Urothelium cell line (cell line): Measurements from ENCODE around the gene VPS13D.

Experiments
- DNase-seq: peaks from one replicate; pipeline ENCODE4 v3.0.0; 2011; ENCODE audit warnings: low spot score, mixed read lengths
- FAIRE-seq: peaks from 2 replicates; lab custom pipeline; 2011; peaks lifted over from hg19 to GRCh38; lab: Jason Lieb, UNC

The VPS13D gene

DNA sequence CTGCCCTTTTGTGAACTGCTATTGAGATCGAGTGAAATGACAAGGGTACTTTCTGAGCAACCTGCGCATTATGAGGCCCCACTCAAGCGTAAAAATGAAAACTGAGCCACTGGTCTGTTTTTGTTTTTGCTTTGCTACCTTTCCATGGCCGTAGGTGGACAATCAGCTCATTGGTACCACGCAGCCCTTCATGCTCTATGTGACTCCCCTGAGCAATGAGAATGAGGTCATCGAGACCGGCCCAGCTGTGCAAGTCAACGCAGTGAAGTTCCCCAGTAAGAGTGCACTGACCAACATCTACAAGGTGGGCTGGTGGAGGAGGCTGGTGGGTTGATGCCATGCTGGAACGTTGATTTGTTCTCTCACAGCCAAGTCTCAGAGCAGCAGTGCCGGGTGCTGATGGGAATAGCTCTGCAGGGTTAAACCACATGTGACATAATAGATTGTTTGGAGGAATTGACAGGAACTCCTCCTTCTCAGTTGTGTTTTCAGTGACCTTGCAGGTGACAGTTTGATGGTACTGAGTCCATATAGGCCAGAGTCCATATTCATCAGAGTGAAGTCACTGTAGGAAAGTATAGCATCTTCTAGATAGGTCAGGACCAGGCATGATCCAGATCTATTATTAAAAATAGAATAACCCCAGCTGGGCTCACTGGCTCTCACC lies 170.3 kb downstream of the VPS13D start:
- FAIRE-seq (no peak), DNase-seq (no peak)

DNA sequence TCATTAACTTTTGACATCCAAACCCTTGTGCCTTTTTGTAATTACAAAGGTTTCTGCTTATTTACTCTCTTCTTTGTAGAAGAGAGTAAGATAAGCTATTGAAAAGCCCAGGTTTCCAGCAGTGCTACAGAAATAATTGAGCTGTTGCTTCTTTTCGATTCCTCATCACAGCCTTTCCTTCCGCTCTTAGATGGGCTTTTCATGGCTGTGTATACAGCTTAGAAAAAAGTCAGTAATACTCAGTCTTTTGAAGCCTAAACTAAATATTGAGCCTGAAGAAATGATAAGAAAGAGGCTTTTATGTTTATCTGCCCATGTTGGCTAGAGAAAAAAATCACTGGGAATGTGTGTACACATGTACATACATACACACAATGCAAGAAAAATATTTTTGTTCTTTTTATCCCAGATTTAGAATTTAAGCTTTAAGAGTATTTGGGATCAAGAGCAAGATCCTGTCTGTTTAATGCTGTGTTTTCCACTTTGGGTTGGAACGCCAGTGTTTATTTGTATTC lies 172.4 kb downstream of the VPS13D start:
- DNase-seq (no peak), FAIRE-seq (no peak)

DNA sequence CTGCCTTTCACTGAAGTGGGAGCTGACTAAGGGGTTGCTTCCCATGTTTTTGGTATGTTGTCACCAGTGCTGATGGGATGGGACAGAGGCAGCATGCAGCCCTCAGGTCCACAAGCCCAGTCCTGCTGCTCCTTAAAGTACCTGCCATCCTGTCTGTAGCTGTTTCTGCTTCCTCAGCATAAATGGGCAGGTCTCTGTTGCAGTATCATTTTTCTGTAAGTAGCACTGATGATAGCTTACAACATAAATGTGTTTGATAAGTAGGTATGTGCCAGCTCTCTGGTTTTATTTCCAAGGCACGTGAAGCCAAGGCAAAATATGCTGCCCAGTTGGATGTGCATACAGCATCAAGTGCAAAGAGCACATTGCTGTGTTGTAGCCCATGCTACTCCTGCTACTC lies 173.0 kb downstream of the VPS13D start:
- DNase-seq = no peak
- FAIRE-seq = no peak

DNA sequence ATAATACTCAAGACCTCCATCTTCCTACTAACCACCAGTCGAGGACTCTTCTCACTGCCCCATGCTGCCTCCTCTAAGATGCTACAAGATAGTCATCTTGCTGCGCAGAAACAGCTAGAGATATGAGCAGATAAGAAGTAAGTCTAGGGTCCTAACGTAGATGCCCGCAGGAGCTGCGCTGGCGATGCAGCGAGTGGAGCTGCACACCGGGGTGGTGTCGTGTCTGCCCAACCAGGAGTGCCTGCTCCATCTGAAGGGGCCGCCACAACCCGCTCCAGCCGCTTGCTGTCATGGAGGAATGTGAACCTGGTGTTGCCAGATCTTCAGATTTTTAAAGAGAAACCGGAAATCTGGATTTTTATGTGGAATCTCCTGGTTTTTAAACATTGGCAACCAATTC lies 175.1 kb downstream of the VPS13D start:
- DNase-seq = no peak
- FAIRE-seq = no peak

DNA sequence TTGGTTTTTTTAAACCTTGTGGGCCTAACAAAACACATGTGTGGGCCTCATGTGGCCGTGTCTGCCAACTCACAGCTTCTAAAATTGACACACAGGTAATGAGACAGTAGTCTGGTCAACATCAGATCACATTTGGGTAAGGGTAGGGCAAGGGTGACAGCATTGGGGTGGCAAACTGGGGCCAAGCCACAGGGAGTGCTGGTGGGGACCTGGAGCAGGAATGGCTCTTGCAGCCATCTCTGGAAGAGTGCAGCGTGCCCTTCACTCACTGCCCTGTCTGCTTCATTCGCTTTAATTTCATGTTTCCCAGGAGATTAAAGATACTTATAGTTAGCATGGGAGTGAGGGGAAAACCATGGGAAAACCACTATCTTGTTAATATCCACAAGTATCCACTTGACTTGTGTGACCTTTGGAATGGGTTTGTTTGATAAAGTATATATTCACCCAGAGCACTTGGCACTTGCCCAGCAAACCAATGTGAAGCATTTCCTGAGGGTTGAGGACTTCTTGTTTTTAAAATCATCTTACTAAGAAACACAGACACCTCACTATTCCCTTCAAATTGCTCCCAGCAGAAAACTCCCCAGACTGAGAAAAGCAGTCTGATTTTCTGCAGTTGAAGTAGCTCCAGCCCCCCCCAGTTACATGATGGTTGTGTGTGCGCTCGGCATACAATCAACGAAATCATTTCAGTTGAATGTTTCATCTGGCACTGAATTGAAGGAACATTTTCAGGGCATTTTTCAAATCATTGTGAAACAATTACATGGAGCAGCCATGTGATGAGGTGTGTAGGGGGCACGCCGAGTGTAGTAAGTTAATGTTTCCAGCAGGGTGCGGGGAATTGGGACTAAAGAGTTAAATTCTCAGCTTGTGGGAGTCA lies 175.7 kb downstream of the VPS13D start:
- DNase-seq (no peak), FAIRE-seq (no peak)

DNA sequence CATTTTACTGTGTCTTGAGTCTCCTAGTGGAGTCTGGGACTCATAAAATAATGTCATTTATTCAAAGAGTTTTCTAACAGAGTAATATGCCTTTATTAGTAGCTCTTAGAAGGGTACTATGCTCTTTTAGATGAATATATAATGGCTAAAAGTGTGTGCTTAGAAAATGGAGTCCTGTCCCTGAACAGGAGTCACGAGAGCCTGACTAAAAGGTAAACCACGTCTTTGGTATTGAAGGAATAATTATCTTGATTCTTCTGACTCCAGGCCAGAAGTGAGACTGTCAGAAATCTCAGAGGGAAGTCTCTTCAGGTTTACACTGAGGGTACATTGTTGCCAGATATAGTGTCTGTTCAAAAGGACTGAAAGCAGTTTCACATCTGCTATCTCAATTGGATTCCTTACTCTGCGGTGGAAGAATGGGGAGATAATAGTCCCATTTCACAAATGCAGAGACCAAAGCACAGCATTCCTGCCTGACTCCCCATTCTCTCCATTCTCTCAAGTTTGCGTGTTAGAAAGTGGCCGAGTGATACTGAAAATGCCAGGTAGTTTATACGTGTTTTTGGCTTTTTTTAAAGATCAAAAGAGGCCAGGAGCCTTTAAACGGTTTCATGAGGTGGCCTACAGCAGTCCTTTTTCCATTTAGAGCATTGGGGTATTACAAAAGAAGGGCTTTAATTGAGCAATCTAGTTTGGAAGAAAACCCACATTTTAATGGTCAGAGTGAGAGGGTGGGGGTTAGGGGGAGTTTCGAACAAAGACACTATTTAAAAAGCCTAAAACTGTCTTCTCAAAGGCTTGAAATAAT lies 176.6 kb downstream of the VPS13D start:
- DNase-seq (no peak), FAIRE-seq (no peak)

DNA sequence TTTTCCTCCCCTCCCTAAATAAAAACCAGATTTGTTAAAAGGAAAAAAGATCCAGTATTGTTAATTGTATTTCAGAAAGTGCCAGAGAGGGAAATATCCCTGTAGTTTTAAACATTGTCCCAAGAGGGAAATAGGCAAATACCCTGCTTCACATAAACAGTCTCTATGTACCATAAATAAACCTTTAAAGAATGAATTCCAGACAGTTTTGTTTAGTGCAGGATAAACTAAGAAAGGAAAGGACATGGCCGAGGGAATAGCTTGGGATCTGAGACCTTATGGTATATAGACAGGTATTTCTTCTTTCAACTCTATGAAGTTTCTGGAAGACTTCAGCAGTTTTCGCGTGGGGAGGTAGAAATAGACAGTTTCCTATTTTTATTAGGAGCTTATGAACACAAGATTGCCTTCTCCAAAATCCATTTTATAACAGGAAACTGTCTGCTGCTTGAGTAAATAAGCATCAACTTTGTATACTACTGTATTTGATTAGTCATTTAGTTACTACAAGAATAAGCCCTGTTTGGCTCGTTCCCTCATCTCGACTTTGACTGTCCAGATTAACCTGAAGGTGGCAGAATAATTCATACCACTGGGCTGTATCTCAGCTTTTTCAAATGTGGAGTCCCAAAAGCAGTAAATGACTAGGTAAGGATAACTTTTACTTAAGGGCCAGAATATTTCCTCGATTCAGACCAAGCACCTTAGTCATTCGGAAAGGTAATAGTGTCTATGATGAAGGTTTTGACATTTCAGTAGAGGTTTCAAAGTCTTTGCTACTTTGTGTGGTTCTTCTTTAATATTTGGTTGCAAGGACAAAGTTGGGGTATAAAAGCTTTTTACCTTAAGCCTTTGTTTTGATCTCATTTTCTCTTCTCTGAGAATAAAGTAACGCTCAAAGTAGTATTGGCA lies 177.5 kb downstream of the VPS13D start:
- FAIRE-seq (no peak), DNase-seq (no peak)

DNA sequence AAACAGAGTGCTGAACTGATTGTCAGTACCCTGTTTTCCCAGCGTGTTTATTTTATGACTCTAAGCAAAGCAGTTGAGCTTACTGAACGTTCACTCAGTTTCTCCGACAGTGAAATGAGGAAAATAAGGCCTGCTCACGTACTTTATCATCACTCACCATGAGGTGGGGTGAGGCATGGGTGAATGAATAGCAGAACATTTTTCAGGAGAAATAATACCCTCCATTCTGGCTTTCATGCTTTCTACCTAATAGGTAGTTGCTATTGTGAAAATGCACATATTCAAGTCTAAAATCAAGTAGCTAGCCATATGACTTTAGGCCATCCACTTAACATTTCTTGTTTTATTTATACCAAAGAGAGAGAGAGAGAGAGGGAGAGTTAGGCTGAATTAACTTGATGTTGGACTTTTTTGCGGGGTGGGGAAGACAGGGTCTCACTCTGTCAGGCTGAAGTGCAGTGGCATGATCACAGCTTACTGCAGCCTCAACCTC lies 178.2 kb downstream of the VPS13D start:
- no peak for DNase-seq
- no peak for FAIRE-seq

DNA sequence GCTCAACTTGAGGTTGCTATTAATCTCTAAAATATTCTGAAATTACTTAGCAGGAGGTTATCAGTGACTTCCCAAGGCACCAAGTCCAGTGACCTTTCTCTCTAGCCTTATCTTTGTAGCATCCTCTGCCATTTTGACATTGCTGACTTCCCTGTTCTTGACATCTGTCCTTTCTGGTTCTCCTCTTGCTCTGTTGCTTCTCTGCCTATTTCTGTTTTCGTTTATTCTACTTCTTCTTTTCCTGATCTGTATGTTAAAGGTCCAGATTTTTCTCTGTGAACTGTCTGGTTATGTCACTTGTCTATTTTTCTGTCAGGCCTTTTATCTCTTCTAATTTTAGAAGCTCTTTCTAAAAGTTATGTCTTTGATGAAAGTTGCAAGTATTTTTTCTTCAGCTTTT lies 178.8 kb downstream of the VPS13D start:
- DNase-seq (no peak), FAIRE-seq (no peak)

DNA sequence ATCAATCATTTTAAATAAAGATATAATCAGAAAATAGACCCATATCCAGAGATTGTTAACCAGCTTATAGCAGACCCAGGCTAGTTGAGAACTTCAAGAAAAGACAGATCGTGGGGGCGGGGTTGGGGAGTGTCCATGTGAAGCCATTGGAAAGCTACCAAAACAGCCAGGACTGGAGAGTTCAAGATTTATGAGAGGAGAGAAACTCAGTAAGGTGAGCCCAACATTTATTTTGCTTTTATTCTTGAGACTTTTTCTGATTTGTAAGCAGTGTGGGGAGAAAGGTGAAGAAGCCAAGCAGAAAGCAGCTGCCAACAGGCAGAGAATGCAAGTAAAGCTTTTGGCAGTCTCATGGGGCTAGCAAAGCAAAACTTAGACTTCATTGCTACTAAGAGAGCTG lies 179.9 kb downstream of the VPS13D start:
- FAIRE-seq = no peak

DNA sequence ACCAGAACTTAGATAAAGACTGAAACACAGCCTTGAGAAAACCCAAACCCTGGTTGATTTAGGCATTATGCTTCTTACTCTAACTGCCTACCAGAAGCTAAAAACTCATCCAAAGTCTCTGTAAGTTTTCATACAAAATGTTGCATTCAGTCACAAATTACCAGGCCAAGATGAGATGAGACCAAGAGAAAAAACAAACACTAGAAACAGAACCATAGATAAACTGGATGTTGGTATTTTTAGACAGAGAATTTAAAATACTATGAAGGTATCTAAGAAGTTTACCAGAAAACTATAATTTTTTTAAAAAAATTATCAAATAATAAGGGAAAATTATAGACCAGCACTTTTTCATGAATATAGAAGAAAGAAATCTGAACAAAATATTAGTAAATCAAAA lies 180.5 kb downstream of the VPS13D start:
- DNase-seq = no peak
- FAIRE-seq = no peak

More for the DNA sequence above, 179.9 kb downstream of the VPS13D start:
- no peak for DNase-seq

DNA sequence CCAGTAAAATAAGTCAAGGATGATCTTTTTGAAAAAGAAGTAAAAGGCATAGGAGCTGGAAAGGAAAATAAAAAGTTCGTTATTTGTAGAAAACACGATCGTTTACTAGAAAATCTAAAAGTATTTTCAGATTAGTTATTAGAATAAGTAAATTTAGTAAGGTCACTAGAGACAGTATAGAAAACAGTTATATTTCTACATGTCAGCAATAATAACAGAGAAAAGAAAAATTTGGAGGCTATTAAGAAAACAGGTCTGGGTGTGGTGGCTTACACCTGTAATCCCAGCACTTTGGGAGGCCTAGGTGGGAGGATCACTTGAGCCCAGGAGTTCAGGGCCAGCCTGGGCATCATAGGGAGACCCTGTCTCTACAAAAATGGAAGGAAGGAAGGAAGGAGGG lies 181.3 kb downstream of the VPS13D start:
- no peak for DNase-seq
- no peak for FAIRE-seq

DNA sequence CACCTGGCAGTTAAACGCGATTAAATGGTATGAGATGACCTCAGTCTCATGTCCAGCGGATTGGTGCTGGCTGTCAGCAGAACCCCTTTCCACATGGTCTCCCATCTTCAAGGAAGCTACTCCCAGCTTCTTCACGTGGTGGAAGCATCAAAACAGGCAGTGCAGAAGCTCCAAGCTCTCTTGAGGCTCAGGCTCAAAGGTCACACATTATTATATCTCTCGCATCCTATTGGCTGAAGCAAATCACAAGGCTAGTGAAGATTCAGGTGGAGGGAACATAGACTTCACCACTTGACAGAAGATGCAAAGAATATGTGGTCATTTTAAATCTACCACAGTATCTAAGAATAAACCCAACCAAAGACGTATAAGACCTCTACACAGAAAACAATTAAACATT lies 181.9 kb downstream of the VPS13D start:
- no peak for DNase-seq
- FAIRE-seq = no peak

DNA sequence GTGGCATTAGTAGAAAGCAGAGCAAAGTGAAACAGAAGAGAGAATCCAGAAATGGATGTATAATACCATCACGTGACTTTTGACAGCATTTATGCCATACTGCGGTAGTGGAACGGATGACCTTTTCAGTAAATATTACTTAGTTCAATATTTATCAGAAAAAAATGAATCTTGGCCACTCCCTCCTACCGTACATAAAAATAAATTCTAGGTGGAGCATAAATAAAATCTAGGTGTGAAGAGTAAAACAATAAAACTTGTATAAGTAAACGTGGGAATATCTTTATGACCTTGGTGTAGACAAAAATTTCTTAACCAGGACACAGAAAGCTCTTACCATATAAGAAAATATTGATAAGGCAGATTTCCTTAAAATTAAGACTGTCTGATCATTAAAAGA lies 182.6 kb downstream of the VPS13D start:
- no peak for FAIRE-seq

DNA sequence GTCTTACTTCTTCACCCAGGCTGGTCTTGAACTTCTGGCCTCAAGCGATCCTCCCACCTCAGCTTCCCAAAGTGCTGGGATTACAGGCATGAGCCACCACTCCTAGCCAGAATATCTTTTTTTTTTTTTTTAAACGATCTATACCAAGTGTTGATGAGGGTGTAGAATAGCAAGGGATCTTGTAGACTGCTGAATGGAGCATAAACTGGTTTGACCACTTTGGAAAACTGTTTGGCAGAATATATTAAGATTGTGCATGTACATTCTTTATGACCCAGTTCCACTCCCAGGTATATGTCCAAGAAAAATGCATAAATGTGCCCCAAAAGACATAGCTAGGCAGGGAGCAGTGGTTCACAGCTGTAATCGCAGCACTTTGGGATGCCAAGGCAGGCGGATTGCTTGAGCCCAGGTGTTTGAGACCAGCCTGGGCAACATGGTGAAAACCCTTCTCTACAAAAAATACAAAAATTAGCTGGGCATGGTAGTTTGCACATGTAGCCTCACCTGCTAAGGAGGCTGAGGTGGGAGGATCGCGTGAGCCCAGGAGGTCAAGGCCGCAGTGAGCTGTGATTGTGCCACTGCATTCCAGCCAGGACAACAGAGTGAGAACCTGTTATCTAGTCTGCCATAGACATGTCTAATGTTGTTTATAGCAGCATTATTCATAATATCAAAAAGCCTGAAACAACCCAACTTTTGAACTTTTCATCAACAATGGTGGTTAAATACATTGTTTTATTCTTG lies 184.0 kb downstream of the VPS13D start:
- FAIRE-seq = no peak
- no peak for DNase-seq

More for the DNA sequence above, 182.6 kb downstream of the VPS13D start:
- DNase-seq = no peak

DNA sequence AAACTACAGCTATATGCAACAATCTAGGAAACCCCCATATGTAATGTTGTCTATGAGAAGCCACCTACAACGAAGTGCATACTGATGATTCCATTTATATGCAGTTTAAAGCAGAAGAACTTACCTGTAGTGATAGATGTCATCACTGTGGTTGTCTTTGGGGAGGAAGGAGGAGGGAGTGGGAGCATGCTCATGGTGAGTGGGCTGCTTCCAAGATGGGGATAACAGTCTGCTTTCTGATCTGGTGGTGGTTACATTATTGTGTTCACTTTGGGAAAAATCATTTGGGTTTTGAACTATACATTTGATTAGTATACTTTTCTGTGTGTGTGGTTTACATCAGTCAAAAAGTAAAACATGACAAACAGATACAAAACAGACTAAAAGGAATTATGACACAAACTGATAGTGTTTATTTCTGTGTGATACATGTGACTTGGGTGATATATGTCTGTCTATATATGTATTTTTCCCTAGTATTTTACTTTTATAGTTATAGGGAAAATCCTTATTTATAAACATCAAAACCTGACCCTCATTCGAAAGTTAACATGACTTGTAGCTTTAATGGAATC lies 184.7 kb downstream of the VPS13D start:
- DNase-seq = no peak
- FAIRE-seq = no peak

DNA sequence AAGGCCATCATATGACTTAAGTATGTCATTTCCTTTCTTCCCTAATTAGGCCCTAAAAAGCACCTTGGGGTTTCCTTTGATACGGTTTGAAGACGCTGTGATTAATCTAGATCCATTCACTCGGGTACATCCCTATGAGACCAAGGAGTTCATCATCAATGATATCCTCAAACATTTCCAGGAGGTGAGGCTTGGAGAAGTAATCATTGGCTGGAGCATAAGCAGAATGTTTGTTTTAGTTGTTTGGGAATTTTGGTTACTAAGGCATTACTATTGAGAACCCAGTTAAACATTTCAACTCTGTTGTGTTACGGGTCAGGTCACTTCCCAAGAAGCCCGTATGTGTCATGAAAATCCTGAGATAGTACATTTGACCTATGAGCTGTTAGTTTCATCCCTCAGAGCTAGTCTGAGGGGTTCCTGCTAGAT lies 185.2 kb downstream of the VPS13D start:
- DNase-seq (no peak), FAIRE-seq (no peak)

DNA sequence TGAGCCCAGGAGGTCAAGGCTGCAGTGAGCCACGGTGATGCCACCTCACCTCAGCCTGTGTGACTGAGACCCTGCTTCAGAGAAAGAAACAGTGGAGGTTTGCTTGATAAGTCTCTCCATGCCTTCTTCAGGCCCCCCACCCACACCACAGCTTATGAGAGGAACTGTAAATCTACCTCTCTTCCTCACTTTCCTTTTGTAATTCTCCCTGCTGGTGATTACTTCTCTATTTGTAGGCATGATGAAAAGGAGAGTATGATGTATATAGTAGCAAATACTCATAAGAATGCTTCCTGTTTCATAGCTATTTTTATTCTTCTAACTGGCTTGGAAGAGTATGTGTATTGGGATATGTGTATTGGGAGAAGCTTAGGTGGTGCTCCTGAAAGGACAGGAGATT lies 186.3 kb downstream of the VPS13D start:
- DNase-seq = no peak
- no peak for FAIRE-seq

DNA sequence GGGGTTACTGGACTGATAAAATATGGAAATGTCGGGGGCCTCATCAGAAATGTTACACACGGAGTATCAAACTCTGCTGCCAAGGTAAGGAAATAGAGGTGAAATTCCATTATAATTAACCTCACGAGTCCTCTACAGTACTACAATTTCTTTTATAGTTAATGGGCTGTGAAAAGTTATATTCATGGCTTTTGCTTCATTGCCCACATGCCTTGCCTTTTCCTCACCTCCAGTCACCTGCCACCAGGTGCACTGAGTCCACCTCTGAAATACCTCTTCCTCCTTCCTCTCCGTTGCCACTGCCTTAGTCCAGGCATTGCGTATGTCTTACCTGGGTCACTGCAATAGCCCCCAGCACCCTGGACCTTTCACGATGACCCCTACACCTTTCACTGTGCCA lies 186.9 kb downstream of the VPS13D start:
- FAIRE-seq = no peak
- DNase-seq = no peak
